Measurements from ENCODE around the gene ITSN1.
A peak's percentile ranks its signal among the peaks of the same experiment; 100 is the strongest.
"Not testable (repeated sequence)": the region's sequence is repeated elsewhere in the genome, so short reads cannot be mapped to it uniquely, and the experiment has no call there.

The ITSN1 gene

DNA sequence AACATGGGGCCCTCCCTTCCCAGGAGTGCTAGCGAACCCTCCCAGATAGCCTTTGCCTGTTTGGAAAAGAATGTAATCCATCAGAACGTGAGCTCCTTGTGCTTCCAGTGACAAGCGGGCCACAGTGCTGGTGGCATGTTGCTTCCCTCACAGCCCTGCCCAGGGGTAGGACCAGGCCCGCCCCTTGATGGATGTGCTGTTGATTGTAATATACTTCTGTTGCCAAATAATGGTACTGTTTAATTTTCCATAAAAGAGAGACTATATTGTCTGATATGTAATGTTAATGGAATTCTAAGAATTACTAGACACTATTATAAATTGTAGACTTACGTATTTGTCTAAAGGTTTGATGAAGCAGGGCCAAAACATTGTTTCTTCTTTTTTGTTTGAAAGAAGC, 256.9 kb downstream of the ITSN1 start:
- no peak for DNase-seq

- DNase-seq = no peak
Measured at GRCh38 chr21:33901412-33902288, 259.3 kb downstream of the ITSN1 start.

GRCh38 chr21:33902349-33902748, 260.0 kb downstream of the ITSN1 start:
- DNase-seq = no peak

GRCh38 chr21:33904041-33904440, 261.7 kb downstream of the ITSN1 start:
- no peak for DNase-seq

DNA sequence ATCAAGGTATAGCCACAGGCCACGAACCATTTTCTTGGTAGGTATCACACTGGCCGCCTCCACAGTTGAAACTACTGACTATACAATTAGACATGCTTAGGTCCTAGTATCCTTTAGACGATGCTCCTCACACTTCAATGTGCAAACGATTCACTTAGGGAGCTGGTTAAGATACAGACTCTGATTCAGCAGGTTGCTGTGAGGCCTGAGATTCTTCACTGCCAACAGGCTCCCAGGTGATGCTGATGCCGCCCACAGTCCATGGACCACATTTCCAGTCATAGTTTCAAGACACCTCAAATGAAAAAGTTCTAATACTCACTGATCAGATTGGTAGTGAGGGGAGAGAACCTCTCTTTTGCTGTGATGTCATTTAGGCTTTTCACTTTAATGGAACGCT, 266.5 kb downstream of the ITSN1 start:
- peak; percentile 66 for DNase-seq

DNA sequence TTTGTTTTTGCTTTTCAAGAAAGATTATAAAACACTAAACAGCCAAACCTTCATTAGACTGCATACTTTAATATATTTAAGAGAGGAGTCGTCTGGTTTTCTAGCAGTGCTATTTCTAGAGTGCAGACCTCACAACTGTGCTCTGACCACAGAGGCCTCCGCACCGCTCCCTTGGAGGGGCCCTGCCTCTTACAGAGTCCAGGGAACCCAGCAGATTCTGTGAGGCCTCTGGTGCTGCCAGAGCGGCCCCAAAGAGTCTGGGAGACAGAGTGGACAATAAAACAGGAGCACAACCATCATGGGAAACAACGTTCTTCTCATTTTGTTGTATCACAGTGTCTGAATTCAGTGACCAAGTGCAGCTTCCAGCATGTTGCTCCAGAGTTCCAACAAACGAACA, 267.5 kb downstream of the ITSN1 start:
- no peak for DNase-seq

GRCh38 chr21:33914188-33914587, 271.9 kb downstream of the ITSN1 start:
- no peak for DNase-seq

- peak; percentile 98 for DNase-seq
Measured at GRCh38 chr21:33915368-33916199, 273.3 kb downstream of the ITSN1 start, which contains the start of gene ATP5PO. Gene ATP5PO (minus strand): TSS chr21:33915804. CDS start chr21:33915763, 41 bp downstream.

- DNase-seq = no peak
Measured at GRCh38 chr21:33916200-33916567, 273.9 kb downstream of the ITSN1 start.

- peak; percentile 11 for DNase-seq
Measured at GRCh38 chr21:33917421-33917820, 275.1 kb downstream of the ITSN1 start.

DNA sequence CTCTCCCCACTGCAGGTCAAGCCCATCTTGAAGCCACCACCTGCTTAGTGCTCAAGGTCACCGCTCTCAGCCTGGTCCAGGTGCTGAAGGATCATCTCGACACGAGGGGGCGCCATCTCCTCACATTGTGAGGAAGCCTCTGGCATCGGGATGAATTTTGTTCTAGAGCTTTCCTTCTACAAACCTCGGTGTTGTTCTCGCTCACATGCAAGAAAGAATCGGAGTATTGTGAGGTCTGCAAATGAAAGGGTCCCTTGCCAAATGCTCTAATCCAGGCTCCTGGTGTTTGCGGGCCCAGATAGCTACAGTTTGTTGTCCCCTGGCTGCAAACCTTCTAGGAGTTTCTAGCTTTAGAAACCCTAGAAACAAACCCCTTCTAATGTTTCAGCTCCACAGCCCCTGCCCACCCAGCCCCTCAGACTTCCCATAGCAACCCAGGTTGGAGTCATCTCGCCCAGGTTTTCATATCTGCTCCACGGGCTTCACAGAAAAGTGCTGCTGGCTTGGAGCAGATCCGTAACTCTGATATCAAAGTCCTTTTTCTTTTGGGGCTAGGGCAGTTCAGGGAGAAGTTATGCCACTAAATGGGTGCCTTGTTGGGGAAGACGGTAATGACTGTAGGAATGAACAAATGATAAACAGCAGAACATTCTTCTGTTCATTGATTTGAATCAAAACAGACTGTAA, 281.9 kb downstream of the ITSN1 start:
- peak; percentile 98 for DNase-seq

- no peak for DNase-seq
Measured at GRCh38 chr21:33924766-33925100, 282.4 kb downstream of the ITSN1 start.

DNA sequence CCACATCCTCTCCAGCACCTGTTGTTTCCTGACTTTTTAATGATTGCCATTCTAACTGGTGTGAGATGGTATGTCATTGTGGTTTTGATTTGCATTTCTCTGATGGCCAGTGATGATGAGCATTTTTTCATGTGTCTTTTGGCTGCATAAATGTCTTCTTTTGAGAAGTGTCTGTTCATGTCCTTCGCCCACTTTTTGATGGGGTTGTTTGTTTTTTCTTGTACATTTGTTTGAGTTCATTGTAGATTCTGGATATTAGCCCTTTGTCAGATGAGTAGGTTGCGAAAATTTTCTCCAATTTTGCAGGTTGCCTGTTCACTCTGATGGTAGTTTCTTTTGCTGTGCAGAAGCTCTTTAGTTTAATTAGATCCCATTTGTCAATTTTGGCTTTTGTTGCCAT, 283.9 kb downstream of the ITSN1 start:
- not testable (repeated sequence) for DNase-seq

GRCh38 chr21:33931052-33931798, 288.9 kb downstream of the ITSN1 start:
- DNase-seq = peak; percentile 70

GRCh38 chr21:33931799-33932390, 289.6 kb downstream of the ITSN1 start:
- no peak for DNase-seq

GRCh38 chr21:33932731-33933130, 290.4 kb downstream of the ITSN1 start:
- DNase-seq = no peak

- DNase-seq = no peak
Measured at GRCh38 chr21:33936301-33937038, 294.2 kb downstream of the ITSN1 start.

GRCh38 chr21:33937146-33937545, 294.8 kb downstream of the ITSN1 start:
- no peak for DNase-seq

GRCh38 chr21:33937931-33938339, 295.6 kb downstream of the ITSN1 start:
- no peak for DNase-seq

GRCh38 chr21:33938381-33938780, 296.1 kb downstream of the ITSN1 start:
- no peak for DNase-seq

- no peak for DNase-seq
Measured at GRCh38 chr21:33939226-33939625, 296.9 kb downstream of the ITSN1 start.

Measured in stimulated activated CD8-positive, alpha-beta memory T cell treated with anti-CD3 and anti-CD28 coated beads, Interleukin-4, amount 100 ng/mL, for 48 hours (primary cell).